H9 (cell line): Measurements from ENCODE around the gene RPL5. TPM values are rescaled to one million over a fixed set of nuclear protein-coding genes. Genes with fewer than 3 reads are reported as not detected.

Experiments used
- DNase-seq: peaks from one replicate; pipeline ENCODE4 v3.0.0-alpha.2; 2017
- H2AFZ ChIP-seq: one replicate; pipeline ENCODE4 v1.6.1; 2013; ENCODE audit warnings: mild to moderate bottlenecking, low read length, control low read depth, moderate library complexity
- H2AK5ac ChIP-seq: 2 replicates; pipeline ENCODE4 v1.6.1; 2013; ENCODE audit warnings: low read length, control low read depth, mixed read lengths; ENCODE audit not compliant: insufficient read length
- H2BK120ac ChIP-seq: one replicate; pipeline ENCODE4 v1.6.1; 2013; ENCODE audit warnings: low read depth, mild to moderate bottlenecking, low read length, control low read depth, inconsistent platforms; ENCODE audit not compliant: poor library complexity, severe bottlenecking
- H2BK12ac ChIP-seq: 2 replicates; pipeline ENCODE4 v1.6.1; 2013; ENCODE audit warnings: low read length, control low read depth, mixed read lengths, low read depth; ENCODE audit not compliant: insufficient read length
- H2BK15ac ChIP-seq: 2 replicates; pipeline ENCODE4 v1.6.1; 2013; ENCODE audit warnings: low read depth, low read length, control low read depth
- H2BK20ac ChIP-seq: one replicate; pipeline ENCODE4 v1.6.1; 2013; ENCODE audit warnings: low read depth, mild to moderate bottlenecking, low read length, control low read depth, inconsistent platforms; ENCODE audit not compliant: poor library complexity, severe bottlenecking
- H2BK5ac ChIP-seq: 2 replicates; pipeline ENCODE4 v1.6.1; 2013; ENCODE audit warnings: low read length, control low read depth, mixed read lengths; ENCODE audit not compliant: insufficient read length
- H3K14ac ChIP-seq: 2 replicates; pipeline ENCODE4 v1.6.1; 2013; ENCODE audit warnings: low read length, control low read depth; ENCODE audit not compliant: insufficient read depth
- H3K18ac ChIP-seq: 2 replicates; pipeline ENCODE4 v1.6.1; 2013; ENCODE audit warnings: low read depth, mild to moderate bottlenecking, mixed read lengths, low read length, control low read depth; ENCODE audit not compliant: insufficient read length
- H3K23ac ChIP-seq: 2 replicates; pipeline ENCODE4 v1.6.1; 2013; ENCODE audit warnings: low read length, control low read depth, mixed read lengths, low read depth; ENCODE audit not compliant: insufficient read length
- H3K23me2 ChIP-seq: 2 replicates; pipeline ENCODE4 v1.6.1; 2013; ENCODE audit warnings: low read depth, mild to moderate bottlenecking, mixed read lengths, low read length, control low read depth; ENCODE audit not compliant: insufficient read length, poor library complexity, severe bottlenecking
- H3K27ac ChIP-seq: 2 replicates; pipeline ENCODE4 v1.5.1; 2013; ENCODE audit warnings: low read length, control low read depth, mixed read lengths, low read depth; ENCODE audit not compliant: insufficient read length
- H3K27me3 ChIP-seq: 2 replicates; pipeline ENCODE4 v1.6.1; 2013; ENCODE audit warnings: low read length, control low read depth, inconsistent platforms; ENCODE audit not compliant: insufficient read depth
- H3K4ac ChIP-seq: 2 replicates; pipeline ENCODE4 v1.6.1; 2013; ENCODE audit warnings: low read depth, mild to moderate bottlenecking, control low read depth, inconsistent platforms, low read length, moderate library complexity
- H3K4me1 ChIP-seq: 2 replicates; pipeline ENCODE4 v1.6.1; 2013; ENCODE audit warnings: low read length, control low read depth, inconsistent platforms; ENCODE audit not compliant: insufficient read depth
- H3K4me2 ChIP-seq: 2 replicates; pipeline ENCODE4 v1.6.1; 2013; ENCODE audit warnings: low read length, control low read depth, mixed read lengths; ENCODE audit not compliant: insufficient read length, insufficient read depth
- H3K56ac ChIP-seq: 2 replicates; pipeline ENCODE4 v1.6.1; 2013; ENCODE audit warnings: low read depth, mild to moderate bottlenecking, mixed read lengths, low read length, control low read depth; ENCODE audit not compliant: insufficient read length
- H3K79me1 ChIP-seq: 2 replicates; pipeline ENCODE4 v1.6.1; 2013; ENCODE audit warnings: low read depth, mild to moderate bottlenecking, moderate library complexity, low read length, control low read depth, inconsistent platforms; ENCODE audit not compliant: insufficient read depth, poor library complexity, severe bottlenecking
- H3K79me2 ChIP-seq: 2 replicates; pipeline ENCODE4 v1.6.1; 2013; ENCODE audit warnings: low read length, control low read depth, inconsistent platforms; ENCODE audit not compliant: insufficient read depth
- H3K9ac ChIP-seq: 2 replicates; pipeline ENCODE4 v1.6.1; 2013; ENCODE audit warnings: low read length, control low read depth, mixed read lengths; ENCODE audit not compliant: insufficient read length; ENCODE audit errors: extremely low read depth
- H3K9me3 ChIP-seq: one replicate; pipeline ENCODE4 v1.6.1; 2013; ENCODE audit warnings: low read depth, low read length, inconsistent platforms; ENCODE audit not compliant: control insufficient read depth
- H3T11ph ChIP-seq: one replicate; pipeline ENCODE4 v1.6.1; 2013; ENCODE audit warnings: mild to moderate bottlenecking, low read length, control low read depth, inconsistent platforms
- H4K20me1 ChIP-seq: one replicate; pipeline ENCODE4 v1.6.1; 2013; ENCODE audit not compliant: control insufficient read depth, insufficient read length, insufficient read depth
- H4K5ac ChIP-seq: 2 replicates; pipeline ENCODE4 v1.6.1; 2013; ENCODE audit warnings: low read depth, mild to moderate bottlenecking, mixed read lengths, low read length, control low read depth; ENCODE audit not compliant: insufficient read length
- H4K8ac ChIP-seq: replicated peaks from 2 replicates; pipeline ENCODE4 v1.6.1; 2013; ENCODE audit warnings: low read length, control low read depth, mixed read lengths, low read depth; ENCODE audit not compliant: insufficient read length
- H4K91ac ChIP-seq: 2 replicates; pipeline ENCODE4 v1.6.1; 2013; ENCODE audit warnings: low read depth, mild to moderate bottlenecking, moderate library complexity, mixed read lengths, low read length, control low read depth; ENCODE audit not compliant: insufficient read length
- H3K27ac Mint-ChIP-seq, 3 experiments: 2 replicates in 2 of 3; 3 replicates in 1 of 3; pipeline ENCODE4 v1.8.0; 2020 to 2021; ENCODE audit warnings: mixed read lengths in 3 of 3, mild to moderate bottlenecking in 1 of 3, moderate library complexity in 1 of 3
- H3K27me3 Mint-ChIP-seq: 2 replicates; pipeline ENCODE4 v1.8.0; 2021; ENCODE audit warnings: low read depth, mild to moderate bottlenecking, moderate library complexity, mixed read lengths
- H3K36me3 Mint-ChIP-seq, 3 experiments: 2 replicates in 2 of 3; 3 replicates in 1 of 3; pipeline ENCODE4 v1.8.0; 2020 to 2021; ENCODE audit warnings: low read depth in 3 of 3, mixed read lengths in 3 of 3; ENCODE audit not compliant: insufficient read depth in 1 of 3
- H3K4me1 Mint-ChIP-seq, 2 experiments: 2 replicates each; pipeline ENCODE4 v1.8.0; 2020; ENCODE audit warnings: mixed read lengths in 2 of 2
- H3K4me3 Mint-ChIP-seq, 2 experiments: 2 replicates in 1 of 2; 3 replicates in 1 of 2; pipeline ENCODE4 v1.8.0; 2020 to 2021; ENCODE audit warnings: mild to moderate bottlenecking in 2 of 2, mixed read lengths in 2 of 2, moderate library complexity in 1 of 2
- H3K9me3 Mint-ChIP-seq, 2 experiments: 2 replicates in 1 of 2; 3 replicates in 1 of 2; pipeline ENCODE4 v1.8.0; 2020; ENCODE audit warnings: mild to moderate bottlenecking in 2 of 2, mixed read lengths in 2 of 2, moderate library complexity in 1 of 2
- CTCF ChIP-seq: fragments of 200-600 bp; sonication (generic); conservative IDR thresholded peaks from 3 replicates; pipeline ENCODE4 v1.8.0; 2021; ENCODE audit warnings: antibody characterized with exemption, mild to moderate bottlenecking
- WGBS: extraction: QIAGEN DNeasy Blood & Tissue Kit; methylation state at CpG from one replicate; pipeline ENCODE4 v1.1.7; 2013; ENCODE audit warnings: missing lambda C conversion rate, low lambda C conversion rate, mixed read lengths; ENCODE audit not compliant: insufficient read length; ENCODE audit errors: extremely low coverage; 5-methylcytosine and 5-hydroxymethylcytosine counted together
- total RNA-seq: library from RNA; stranded (reverse); gene quantifications from 2 replicates; pipeline ENCODE4 v1.2.1, GENCODE V29; 2021

Gene RPL5
- total RNA-seq, 1 experiment from 2014 or later, result 1,608 TPM

DNA sequence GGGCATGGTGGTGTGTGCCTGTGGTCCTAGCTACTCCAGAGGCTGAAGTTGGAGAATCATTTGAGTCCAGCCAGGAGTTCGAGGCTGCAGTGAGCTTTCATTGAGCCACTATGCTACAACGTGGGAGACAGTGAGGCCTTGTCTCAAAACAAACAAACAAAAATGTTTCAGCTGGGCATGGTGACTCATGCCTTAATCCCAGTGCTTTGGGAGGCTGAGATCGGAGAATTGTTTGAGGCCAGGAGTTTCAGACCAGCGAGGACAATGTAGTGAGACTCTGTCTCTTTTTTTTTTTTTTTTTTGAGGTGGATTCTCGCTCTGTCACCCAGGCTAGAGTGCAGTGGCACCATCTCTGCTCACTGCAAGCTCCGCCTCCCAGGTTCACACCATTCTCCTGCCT lies 5.0 kb upstream of the RPL5 start:
- no peak overlapping the region for H4K91ac ChIP-seq
- H4K5ac ChIP-seq, result no peak overlapping the region
- no peak overlapping the region for H2BK15ac ChIP-seq
- no peaks in the 10 kb centered on the region for H3K4me1 ChIP-seq
- no peak overlapping the region for H3K18ac ChIP-seq
- H3K23me2 ChIP-seq, result no peaks in the 10 kb centered on the region
- H3K56ac ChIP-seq, result no peak overlapping the region
- TF ChIP-seq CTCF, result no peak
- H2AFZ ChIP-seq, result no peak overlapping the region
- H3K9me3 ChIP-seq, result no peaks in the 10 kb centered on the region
- H3K27me3 ChIP-seq, result no peaks in the 10 kb centered on the region
- Mint-ChIP-seq H3K36me3 (no peaks in the 10 kb centered on the region), H3K9me3 (no peaks in the 10 kb centered on the region), H3K4me1 (0 out of 4 replicates have a peak, but pooled peaks cover 0 to 4% of the 10 kb centered on the region in 2 experiments), H3K27me3 (no peaks in the 10 kb centered on the region), H3K4me3 (no peak overlapping the region), H3K27ac (no peak overlapping the region)
- no peaks in the 10 kb centered on the region for H3K79me1 ChIP-seq
- H3T11ph ChIP-seq, result no peak overlapping the region
- H3K9ac ChIP-seq, result no peak overlapping the region
- H2BK12ac ChIP-seq, result no peak overlapping the region
- no peak overlapping the region for H2BK5ac ChIP-seq
- H2BK20ac ChIP-seq, result no peak overlapping the region
- H2BK120ac ChIP-seq, result no peak overlapping the region
- H3K23ac ChIP-seq, result no peak overlapping the region
- DNase-seq, result no peak
- no peak overlapping the region for H3K14ac ChIP-seq
- no peaks in the 10 kb centered on the region for H3K79me2 ChIP-seq
- no peaks in the 10 kb centered on the region for H4K20me1 ChIP-seq
- no peak overlapping the region for H4K8ac ChIP-seq
- H3K27ac ChIP-seq, result no peak overlapping the region
- no CpG with 5 or more reads among the region's 6 CpGs for WGBS
- H3K4ac ChIP-seq, result no peak overlapping the region
- H3K4me2 ChIP-seq, result no peak overlapping the region
- H2AK5ac ChIP-seq, result no peak overlapping the region
